Activated CD4-positive, CD25-positive, alpha-beta regulatory T cell treated with anti-CD3 and anti-CD28 coated beads, Interleukin-2, amount 50 U/mL, for 24 hours (primary cell): ENCODE measurements around the gene HBZ.
"Not testable (repeated sequence)": the region's sequence is repeated elsewhere in the genome, so short reads cannot be mapped to it uniquely, and the experiment has no call there.

Experiments used
- ATAC-seq, 2 donors: fragments of 150-1000 bp; cut with Tn5 transposase; one replicate each; pipeline ENCODE4 v1.10.0; 2021; ENCODE audit warnings: mild to moderate bottlenecking in 1 of 2, moderate library complexity in 1 of 2

The HBZ gene

DNA sequence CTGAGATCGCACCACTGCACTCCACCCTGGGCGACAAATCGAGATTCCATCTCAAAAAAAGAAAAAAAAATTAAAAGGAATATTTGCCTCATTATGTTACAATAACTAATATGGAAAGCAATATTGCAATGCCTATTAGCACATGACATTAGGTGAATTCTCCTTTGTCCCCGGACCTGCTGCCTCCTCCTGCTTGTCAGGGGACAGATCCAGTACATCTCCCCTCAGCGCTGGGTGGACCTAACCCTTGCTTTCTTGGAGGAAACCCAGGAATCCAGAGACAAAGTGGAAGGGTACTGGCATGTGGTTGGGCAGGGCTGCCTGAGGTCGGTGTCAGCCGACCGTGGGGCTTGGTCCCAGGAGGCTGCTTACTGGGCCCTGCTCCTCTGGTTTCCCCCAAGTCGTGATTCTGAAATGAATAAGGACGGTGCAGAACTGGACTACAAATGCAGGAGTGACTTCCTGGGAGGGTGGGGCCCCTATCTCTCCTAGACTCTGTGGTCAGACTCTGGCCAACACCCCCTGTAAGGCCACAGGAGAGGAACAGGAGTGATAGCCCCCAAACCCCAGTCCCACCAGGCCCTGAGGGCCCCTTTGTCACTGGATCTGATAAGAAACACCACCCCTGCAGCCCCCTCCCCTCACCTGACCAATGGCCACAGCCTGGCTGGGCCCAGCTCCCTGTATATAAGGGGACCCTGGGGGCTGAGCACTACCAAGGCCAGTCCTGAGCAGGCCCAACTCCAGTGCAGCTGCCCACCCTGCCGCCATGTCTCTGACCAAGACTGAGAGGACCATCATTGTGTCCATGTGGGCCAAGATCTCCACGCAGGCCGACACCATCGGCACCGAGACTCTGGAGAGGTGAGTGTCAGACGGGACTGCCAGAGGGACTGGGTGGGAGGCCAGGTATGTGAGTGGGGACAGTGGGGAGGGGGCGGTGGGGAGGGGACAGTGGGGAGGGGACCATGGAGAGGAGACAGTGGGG is at the start of gene HBZ:
Gene HBZ, plus strand, starts transcription at position 504 of the 988 bp plus-strand sequence. Its CDS starts 266 bp downstream, at position 770.
- no peak for ATAC-seq

DNA sequence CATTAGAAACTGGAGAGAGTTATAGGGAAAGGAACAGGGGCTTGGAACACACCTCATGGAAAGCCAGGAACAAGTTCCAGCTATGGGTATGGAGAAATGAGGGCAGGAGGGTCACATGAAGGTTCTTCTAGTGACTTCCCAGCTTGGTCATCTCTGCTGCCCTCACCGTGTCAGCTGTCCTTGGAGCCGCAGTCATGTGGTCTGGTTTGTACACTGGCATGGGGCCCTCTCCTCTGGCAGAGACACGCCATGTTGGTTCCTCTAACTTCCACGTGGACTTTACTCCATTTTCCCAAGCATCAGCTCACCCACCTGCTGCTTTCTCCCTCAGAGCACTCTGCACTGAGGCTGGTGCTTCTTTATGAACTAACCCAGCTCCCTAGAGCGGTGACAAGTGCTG is 48.1 kb upstream of the HBZ start:
- no peak for ATAC-seq

DNA sequence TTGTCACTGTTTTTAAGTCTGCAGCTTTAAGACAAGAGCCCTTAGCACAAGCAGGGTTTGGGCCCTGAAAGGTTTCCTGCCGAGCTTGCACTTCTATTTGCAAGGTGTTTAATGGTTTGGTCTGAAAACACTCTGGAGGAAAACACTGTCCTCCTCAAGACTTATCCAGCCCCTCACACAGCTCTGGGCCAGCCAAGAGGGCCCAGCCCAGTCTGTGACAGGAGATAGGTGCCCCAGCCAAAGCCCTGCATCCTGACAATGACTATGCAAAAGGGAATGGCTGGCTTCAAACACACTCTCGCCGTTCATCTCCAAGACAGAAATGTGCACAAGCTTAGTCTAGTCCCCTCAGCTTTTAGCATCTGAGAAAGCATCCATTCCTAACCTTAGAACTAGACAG is 47.5 kb upstream of the HBZ start:
- ATAC-seq, result no peak

DNA sequence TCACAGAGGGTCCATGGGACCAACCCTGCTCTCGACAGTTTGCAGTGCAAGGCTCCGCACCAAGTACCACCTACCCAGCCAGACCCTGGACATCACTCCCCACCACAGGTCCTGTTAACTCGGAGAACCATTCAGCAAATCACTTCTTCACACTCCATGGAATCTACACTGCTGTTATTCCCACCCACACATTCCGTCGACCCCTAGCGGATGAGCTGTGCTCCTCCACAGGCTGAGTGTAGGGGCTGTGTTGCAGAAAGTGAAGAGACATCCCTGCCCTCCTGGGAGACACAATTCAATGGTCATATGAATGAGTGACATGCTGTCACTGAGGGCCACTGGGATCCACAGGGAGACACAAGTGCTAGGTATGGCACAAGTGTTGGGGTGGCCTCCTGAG is 46.9 kb upstream of the HBZ start:
- ATAC-seq, result no peak

DNA sequence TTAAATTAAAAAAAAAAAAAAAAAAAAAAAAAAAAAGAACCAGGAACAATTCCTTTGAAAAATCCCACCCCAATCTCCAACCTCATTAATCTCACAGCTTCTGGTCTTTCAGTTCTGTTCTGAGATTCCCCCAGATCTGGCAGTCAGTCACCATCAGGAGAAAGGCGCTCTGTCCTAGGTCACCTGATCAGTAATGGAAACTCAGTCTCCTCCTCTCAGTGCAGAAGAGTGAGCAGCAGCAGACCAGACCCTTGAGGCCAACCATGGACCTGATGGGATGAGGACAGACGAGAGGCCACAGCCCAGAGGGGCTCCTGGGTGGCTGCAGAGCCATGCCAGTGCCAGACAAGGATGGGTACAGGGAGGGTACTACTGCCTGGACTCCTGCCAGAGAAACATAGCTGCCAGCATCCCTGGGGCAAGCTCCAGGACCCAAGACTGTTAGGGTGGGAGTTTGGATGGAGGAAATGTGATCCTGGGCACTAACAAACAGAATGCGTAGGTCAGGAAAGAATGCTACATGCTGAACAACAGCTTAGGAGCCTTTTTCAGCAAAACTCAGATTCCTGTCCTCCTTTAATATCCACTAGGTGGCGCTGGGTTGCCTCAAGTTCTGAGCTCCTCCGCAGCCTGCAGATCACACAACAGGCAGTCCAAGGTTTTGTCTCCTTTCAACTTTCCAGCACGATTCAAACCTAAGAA is 45.7 kb upstream of the HBZ start:
- peak; percentile 71 for ATAC-seq

DNA sequence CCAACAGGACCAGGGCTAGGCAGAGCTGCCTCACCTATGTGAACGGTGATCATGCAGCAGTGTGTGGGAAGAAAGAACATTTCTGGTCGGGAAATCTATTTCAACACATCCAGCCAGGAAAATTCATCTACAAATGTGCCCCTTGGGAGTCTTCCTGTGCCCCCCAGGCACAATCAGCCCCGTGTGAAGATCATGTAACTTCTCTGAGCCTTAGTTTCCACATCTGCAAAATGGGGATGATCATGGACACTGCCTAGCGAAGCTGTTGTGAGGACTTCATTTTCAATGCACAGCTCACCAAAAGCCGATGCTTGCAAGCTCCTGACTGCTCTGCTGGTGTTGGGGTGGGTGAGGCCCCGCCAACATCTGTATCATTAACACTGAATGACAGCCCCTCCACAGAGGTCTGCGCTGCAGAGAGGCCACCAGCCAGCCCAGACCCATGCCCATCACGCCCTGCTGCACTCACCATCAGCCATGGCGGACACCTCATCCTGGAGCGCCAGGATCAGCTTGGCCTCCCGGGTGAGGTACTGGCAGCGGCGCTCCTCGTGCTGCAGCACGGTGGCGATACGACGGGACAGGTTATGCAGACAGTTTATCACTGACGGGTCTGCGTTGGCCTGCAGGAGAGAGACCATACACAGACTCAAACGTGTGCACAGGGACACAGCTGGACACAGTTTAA is 40.1 kb upstream of the HBZ start:
- no peak for ATAC-seq

DNA sequence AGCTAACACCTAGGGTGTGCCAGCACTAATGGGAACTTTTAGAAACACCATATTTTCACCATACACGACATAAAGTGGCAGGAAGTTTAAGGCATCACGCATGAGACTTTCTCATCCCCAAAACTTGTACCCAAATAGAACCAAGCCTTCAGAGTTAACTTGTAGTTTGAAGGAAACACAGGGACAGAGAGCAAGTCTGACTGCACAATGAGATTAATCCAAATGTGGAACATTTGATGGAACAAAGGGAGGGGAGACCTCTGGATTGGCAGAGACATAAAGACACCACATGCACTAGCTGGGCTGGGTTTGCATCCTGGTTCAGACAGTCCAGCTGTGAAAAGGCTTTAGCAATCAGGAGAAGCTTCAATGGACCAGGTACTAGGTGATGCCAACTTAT is 38.1 kb upstream of the HBZ start:
- ATAC-seq, result no peak

DNA sequence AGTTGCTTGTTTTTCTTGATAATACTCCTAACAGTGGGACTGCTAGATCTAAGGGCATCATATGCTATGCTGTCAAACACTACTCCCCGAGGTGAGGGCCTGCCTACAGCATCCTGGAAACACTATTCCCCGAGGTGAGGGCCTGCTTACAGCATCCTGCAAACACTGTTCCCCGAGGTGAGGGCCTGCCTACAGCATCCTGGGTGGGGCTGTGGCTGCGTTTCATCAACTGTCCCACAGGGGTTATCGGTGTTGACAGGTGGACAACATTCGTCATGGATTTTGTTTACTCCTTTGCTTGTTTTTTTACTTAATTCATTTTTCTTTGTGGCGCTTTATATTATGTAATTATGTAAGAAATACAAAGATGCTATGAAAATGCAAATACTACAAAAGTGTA is 36.4 kb upstream of the HBZ start:
- ATAC-seq, result no peak

DNA sequence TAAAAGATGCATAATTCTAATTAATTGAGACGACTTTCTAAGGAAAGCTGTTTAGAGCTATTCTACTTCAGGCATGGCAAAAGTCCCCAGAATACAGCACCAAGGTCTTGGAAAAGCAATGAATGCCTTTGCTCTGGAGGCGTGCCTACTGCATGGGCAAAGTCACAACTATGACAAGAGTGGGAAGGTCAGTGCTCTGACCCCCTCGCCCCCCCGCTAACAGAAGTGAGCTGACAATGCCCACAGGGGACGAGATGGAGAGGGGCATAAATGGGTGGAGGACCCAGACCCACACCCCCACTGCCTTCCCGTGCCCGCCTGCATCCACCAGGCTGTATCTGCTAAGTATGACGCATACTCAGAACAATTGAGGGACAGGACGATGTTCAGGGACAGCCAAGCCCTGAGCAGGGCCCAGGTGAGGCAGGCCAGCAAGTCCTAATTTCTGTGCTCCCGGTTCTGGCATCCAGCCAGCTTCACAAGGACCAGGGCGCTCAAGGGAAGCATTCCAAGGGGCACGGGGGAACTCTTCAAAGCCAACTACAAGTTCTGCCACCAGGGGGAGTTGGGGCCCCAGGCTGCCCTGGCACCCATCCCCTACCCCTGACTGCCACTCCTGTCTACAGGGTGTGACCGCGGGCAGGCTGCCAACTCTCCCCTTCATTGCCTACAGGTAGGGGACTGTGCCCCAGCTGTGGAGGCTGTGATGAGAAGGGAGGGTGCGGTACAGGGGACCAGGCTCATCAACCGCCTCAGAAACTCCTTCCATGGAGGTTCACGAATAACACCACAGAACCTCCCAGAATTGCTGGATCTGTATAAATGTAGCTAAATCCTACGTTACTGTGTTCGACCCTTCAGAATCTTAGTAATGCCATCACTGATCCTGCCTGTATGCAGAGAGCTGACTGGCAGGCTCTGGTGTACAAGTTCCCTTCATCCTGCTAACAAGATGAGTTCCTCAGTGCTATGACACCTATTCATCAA is 34.8 kb upstream of the HBZ start:
- peak; percentile 73 to 79 for ATAC-seq

DNA sequence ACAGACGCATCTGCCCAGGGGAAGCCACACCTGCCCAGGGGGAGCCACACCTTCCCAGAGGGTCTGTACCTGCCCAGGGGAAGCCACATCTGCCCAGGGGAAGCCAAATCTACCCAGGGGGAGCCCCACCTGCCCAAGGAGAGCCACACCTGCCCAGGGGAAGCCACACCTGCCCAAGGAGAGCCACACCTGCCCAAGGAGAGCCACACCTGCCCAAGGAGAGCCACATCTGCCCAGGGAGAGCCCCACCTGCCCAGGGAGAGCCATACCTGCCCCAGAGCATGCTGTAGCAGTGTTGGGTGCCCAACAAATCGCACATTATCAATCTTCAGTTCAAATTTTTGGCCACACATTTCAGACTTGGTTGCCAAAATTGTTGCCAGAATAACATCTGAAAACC is 33.6 kb upstream of the HBZ start:
- no peak for ATAC-seq

DNA sequence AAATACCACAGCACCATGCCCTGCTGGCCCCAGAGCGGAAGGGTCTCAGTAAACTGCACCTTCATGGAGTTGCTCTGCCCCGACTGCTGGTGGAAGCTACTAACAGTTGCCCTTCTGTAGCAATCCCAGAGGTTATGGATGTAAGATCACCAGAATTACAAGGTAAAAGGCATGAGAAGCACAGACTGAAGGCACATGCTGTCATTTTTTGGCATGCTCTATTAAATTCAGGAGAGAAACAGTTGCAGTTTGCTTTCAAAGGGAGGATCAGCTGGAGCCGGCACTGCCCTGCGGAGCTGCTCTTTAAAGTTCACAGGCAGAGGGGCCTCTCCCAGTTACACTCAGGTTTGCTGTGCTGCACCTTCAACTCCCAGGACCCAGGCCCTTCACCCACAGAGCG is 33.1 kb upstream of the HBZ start:
- ATAC-seq, result no peak

DNA sequence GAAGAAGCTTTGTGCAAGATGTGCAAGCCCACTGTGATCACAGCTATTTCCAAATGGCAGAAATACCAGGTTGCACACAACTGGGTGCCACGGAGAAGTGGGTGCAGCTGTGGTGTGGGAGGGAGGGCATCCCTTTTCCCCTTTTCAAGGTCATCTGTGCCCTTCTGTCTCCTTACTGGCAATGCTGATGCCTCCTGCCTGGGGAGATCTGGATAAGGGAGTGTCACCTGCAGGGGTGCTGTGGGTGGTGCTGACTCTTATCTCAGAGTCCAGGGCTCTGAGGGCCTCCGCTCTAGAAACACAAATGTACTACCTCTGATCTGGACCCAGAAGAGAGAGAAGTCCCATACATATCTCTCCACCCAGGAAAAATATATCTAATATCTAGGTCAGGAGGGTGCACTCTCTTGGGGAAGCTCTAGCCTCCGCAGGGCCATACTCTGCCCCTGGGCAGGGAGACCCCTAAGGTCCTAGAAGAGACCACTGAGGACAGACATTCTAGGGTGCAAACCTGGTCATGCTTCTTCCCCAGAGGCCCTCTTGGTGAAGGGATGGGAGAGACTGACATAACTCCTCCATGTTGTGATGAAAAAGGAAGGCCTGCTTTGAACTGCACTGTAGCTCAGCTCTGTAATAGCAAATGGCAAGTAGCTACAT is 32.5 kb upstream of the HBZ start:
- no peak for ATAC-seq

DNA sequence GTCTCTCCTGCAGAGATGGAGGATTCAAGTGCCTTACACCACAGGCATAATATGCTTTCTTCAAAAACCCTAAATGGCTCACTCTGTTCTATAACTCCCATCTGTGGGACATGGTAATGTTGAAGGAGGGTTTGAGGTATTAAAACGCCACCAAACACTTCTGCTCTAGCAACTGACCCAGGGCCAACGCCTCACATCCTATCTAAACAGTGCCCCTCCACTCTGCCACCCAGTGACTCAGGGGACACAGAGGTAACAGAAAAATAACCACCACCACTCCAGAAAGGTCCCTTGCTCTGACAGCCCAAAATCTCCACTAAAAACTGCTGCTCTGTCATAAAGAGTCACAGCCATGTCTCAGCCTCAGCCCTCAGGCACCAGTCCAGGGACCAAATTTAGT is 31.7 kb upstream of the HBZ start:
- ATAC-seq, result no peak

DNA sequence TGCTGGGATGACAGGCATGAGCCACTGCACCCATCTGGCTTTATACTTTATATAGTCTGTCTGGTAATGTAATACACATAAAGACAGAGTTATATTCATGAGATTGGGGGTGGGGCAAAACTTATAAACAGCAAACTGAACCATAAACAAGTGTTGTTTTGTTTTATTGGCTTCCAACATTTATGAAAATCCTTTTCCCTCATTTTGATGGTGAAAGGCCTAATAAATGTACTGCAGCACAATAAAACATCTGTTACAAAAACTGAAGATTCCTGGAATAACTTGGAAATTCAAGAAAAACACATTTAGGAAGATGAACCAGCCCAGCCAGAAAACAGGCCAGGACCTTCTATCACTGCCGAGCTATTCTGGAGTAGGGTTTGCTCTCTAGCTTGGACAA is 30.1 kb upstream of the HBZ start:
- ATAC-seq, result no peak

DNA sequence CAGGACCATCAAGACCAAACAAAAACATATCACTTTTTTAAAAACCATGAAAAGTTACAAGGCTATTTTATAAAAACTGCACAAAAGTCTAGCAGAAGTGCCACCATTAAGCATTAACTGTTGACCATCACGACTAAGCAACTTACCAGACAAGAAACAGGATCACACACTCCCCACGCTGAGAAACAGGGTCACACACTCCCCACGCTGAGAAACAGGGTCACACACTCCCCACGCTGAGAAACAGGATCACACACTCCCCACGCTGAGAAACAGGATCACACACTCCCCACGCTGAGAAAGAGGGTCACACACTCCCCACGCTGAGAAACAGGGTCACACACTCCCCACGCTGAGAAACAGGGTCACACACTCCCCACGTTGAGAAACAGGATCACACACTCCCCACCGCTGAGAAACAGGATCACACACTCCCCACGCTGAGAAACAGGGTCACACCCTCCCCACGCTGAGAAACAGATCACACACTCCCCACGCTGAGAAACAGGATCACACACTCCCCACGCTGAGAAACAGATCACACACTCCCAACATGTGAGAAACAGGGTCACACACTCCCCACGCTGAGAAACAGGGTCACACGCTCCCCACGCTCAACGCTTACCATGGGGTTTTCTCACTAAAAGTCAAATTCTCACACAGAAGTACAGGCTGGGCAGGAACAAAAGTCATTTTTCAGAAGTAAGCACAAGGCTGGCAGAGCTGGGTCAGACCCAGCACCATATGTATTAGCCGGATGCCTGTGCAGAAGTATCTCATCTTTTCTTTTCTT is 28.7 kb upstream of the HBZ start:
- ATAC-seq, result not testable (repeated sequence)

DNA sequence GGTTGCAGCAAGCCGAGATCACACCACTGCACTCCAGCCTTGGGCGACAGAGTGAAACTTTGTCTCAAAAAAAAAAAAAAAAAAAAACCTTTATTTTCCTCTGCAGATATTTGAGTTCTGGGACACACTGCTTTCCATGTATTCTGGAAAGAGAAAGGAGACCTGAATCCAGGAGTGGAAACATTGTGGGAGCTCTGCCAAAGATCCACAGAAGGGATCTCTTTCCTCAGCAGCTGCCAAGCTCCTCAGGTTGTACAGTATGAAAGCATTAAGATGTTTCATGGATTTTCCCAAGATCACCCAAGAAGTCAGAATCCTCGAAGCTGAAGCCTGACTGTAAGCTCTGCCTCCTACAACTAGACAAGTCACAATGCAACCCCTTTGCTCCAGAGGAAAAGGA is 27.4 kb upstream of the HBZ start:
- no peak for ATAC-seq

DNA sequence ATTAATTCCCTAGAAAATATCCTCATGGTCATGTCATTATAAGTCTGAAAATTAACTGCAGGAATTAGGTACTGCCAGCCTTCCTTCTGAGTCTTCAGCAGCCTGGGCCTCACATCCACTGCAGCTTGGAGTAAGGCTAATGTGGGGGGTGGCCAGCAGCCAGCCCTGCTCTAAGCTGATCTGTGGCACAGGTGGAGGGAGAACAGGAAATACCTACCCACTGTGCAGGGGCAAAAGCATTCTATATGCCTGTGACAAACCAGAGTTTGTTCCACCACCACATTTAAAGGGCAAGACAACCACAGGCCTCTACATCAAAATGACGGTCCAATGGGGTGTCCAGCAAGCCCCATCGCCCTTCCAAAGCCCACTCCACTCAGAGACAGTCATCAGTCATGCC is 23.4 kb upstream of the HBZ start:
- ATAC-seq, result no peak

DNA sequence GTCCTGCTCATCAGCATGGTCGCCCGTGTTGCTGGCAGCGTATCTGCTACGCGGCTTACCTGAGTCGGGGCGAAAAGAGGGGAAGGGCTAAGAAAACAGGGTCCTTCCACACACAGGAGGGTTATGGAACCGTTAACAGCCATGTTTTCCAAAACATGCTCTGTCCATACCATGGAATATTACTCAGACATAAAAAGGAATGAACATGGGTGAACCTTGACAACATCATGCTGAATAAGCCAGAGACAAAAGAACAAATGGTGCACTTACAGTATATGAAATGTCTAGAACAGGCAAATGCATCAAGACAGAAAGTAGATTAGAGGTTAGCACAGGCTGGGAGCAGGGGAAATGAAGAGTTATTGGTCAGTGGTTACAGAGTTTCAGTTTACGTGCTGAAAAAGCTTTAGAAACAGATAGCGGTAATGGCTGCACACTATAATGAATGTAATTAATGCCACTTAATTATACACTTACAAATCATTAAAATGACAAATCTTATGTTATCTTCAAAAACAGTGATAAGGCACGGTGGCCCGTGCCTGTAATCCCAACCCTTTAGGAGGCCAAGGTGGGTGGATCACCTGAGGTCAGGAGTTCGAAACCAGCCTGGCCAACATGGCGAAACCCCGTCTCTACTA is 21.8 kb upstream of the HBZ start:
- ATAC-seq, result no peak

DNA sequence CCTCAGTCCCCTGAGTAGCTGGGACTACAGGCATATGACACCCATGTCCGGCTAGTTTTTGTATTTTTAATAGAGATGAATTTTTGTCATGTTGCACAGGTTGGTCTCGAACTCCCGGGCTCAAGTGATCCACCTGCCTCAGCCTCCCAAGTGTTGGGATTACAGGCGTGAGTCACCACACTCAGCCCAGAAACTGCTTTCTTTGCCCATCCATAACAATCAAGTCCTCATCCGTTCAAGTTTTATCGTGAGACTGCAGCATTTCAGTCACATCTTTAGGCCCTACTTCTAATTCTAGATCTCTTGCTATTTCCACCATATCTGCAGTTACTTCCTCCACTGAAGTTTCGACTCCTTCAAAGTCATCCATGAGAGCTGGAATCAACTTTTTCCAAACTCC is 20.3 kb upstream of the HBZ start:
- ATAC-seq, result no peak

DNA sequence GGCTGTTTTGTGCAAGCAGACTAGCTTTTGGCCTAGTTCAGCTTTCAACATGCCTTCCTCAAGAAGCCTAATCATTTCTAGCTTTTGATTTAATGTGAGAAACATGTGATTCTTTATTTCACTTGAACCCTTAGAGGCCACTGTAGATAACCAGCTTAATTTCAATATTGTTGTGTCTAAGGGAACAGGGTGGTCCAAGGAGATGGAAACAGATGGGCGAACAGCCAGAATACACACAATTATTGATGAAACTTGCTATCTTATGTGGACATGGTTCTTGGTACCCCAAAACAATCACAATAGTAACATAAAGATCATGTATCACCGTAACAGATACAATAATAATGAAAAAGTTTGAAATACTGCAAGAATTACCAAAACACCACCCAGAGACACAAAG is 18.7 kb upstream of the HBZ start:
- no peak for ATAC-seq
